ENCODE data around the gene CACNA1D.

CACNA1D gene

DNA sequence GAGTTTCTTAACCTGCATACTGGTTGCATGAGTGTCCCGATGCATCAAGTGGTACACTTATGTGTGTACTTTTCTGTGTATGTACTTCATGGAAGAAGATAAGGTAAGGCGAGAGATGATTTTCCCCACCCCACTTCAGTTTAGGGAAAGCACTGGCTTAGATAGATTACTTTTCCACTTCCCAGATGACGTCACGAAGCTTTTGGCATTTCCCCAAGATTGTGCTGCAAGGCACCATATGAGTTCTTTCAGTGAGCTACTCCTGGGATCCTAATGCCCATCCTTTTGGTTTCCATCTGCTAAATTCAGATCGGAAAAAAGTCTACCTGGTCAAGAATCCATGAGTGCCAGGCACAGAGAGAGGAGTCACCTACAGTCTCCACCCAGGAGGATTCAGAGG lies 356.5 kb downstream of the CACNA1D start:
- TF ChIP-seq, protein P1, sequence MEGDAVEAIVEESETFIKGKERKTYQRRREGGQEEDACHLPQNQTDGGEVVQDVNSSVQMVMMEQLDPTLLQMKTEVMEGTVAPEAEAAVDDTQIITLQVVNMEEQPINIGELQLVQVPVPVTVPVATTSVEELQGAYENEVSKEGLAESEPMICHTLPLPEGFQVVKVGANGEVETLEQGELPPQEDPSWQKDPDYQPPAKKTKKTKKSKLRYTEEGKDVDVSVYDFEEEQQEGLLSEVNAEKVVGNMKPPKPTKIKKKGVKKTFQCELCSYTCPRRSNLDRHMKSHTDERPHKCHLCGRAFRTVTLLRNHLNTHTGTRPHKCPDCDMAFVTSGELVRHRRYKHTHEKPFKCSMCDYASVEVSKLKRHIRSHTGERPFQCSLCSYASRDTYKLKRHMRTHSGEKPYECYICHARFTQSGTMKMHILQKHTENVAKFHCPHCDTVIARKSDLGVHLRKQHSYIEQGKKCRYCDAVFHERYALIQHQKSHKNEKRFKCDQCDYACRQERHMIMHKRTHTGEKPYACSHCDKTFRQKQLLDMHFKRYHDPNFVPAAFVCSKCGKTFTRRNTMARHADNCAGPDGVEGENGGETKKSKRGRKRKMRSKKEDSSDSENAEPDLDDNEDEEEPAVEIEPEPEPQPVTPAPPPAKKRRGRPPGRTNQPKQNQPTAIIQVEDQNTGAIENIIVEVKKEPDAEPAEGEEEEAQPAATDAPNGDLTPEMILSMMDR (IDR thresholded peaks at IDR 0.05): no peak
- TF ChIP-seq ZFX (IDR thresholded peaks at IDR 0.05; ENCODE audit: borderline replicate concordance): no peak
- H3K27ac ChIP-seq: no peak overlapping the region

DNA sequence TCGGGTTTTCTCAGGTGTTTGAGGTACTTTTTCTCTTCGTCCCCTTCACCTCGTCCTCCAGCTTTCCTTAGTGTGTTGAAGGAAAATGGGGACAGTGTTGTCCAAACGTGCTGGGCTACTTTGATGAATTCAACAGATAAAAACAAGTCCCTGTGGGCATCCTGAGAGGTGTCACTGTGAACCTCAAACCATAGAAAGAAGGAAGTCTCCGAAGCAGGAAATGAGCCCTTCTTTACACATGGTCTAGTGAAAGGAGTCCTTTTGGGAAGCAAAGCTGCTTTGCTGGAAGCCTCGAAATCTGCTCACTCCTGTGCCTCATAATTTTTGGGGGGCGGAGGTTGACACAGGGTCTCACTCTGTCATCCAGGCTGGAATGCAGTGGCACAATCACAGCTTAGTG lies 362.6 kb downstream of the CACNA1D start:
- no peak overlapping the region for H3K27ac ChIP-seq
- TF ChIP-seq, protein P1 (IDR thresholded peaks at IDR 0.05): no peak
- TF ChIP-seq ZFX (IDR thresholded peaks at IDR 0.05; ENCODE audit: borderline replicate concordance): no peak

DNA sequence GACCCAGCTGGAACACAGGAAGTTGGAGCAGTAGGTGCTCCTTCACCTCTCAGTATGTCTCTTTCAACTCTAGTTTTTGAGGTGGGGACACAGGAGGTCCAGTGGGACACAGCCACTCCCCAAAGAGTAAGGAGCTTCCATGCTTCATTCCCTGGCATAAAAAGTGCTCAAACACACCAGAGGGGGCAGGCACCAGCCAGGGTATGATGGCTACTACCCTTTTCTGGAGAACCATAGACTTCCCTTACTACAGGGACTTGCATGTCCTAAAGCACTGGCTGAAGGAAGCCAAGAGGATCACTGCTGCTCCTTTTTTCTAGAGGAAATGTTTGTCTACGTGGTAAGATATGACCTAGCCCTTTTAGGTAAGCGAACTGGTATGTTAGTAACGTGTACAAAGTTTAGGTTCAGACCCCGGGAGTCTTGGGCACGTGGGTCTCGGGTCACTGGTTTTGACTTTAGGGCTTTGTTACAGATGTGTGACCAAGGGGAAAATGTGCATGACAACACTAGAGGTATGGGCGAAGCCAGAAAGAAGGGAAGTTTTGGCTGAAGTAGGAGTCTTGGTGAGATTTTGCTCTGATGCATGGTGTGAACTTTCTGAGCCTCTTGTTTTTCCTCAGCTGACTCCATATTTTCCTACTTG lies 363.8 kb downstream of the CACNA1D start:
- no peak overlapping the region for H3K27ac ChIP-seq
- TF ChIP-seq, protein P1 (IDR thresholded peaks at IDR 0.05): no peak
- TF ChIP-seq ZFX (IDR thresholded peaks at IDR 0.05; ENCODE audit: borderline replicate concordance): no peak

DNA sequence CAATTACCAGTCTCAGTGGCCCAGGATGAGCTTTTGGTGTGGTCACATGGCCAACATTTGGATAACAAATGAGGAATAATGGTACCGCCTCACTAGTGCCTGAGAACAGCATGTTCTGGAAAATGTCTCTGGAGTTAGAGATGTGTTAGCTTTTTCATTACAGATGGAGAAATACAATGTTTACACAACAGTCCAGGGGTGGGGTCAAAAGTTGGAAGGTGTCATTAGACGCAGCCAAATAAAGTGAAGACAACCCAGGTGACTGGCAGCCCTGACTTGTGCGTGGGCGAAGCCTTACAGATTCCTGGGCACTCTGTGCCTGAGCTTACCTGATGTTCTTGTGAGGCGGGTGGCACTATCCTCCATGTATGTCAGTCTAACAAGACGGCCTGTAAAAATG lies 364.8 kb downstream of the CACNA1D start:
- TF ChIP-seq ZFX (IDR thresholded peaks at IDR 0.05; ENCODE audit: borderline replicate concordance): no peak
- TF ChIP-seq, protein P1 (IDR thresholded peaks at IDR 0.05): no peak
- H3K27ac ChIP-seq: 0 out of 2 replicates have a peak overlapping the region, but pooled peaks have one; percentile 12

DNA sequence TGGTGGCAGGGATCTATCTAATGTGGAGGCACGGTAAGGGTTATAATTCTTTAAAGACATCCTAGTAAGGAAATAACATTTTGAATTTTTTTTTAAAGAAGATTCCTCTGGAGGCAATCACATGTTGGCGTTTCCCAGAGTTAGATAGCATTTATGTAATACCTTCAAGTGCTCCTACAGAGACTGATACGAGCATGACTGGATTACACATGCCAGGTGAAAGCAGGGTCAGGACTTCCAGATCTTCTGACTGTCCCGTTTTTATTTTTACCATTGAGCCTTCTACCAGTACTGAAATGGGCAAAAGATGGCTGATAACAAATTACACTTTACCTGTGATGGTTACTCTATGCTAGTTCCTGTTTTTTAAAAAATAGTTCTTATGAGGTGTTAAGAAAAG lies 365.8 kb downstream of the CACNA1D start:
- TF ChIP-seq, protein P1 (IDR thresholded peaks at IDR 0.05): no peak
- TF ChIP-seq ZFX (IDR thresholded peaks at IDR 0.05; ENCODE audit: borderline replicate concordance): no peak
- no peak overlapping the region for H3K27ac ChIP-seq

DNA sequence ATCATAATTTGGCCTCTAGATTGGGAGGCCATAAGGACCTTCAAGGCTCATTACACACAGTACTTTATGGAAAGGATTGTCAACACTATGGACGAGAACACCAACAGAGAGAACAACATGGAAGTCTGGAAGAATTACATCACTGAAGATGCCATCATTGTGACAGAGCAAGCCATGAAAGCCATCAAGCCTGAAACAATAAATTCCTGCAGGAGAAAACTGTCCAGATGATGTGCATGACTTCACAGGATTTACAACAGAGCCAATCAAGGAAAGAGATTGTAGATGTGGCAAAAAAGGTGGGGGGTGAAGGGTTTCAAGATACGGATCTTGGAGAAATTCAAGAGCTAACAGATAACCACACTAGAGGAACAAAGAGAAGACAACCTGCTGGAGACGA lies 367.8 kb downstream of the CACNA1D start:
- no peak overlapping the region for H3K27ac ChIP-seq
- TF ChIP-seq, protein P1 (IDR thresholded peaks at IDR 0.05): no peak
- TF ChIP-seq ZFX (IDR thresholded peaks at IDR 0.05; ENCODE audit: borderline replicate concordance): no peak

DNA sequence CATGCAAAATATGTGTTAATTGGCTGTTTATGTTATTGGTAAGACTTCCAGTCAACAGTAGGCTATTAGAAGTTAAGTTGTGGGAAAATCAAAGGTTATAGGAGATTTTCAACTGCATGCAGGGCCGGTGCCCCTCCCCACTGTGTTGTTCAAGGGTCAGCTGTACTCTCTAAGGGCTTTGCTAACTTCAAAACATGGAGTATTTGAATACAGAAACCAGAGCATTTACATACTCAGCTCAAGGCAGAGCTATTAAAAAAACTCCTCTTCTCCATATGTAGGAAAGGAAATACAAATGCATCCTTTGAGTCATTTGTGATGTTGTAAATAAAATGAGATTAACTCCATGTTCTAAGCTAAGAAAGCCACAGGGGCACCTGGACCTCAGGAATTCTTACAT lies 368.7 kb downstream of the CACNA1D start:
- TF ChIP-seq, protein P1 (IDR thresholded peaks at IDR 0.05): no peak
- no peak for TF ChIP-seq ZFX (IDR thresholded peaks at IDR 0.05; ENCODE audit: borderline replicate concordance)
- no peak overlapping the region for H3K27ac ChIP-seq
